Lung (tissue), 12 donors: ENCODE data around the gene NUDT14. TPM values are rescaled to one million over a fixed set of nuclear protein-coding genes. Genes with fewer than 3 reads are reported as not detected.

Source experiments
- ATAC-seq: fragments of 200-7000 bp; cut with Tn5 transposase; one replicate; pipeline ENCODE4 v1.9.1; 2020; ENCODE audit warnings: moderate number of reproducible peaks; ENCODE audit not compliant: insufficient read depth, low FRiP score
- DNase-seq, 3 donors: peaks; one replicate each; pipeline ENCODE4 v3.0.0-alpha.2; 2013 to 2017
- H3K27ac ChIP-seq, 2 donors: one replicate each; pipeline ENCODE4 v1.5.1; 2013; ENCODE audit warnings: mild to moderate bottlenecking in 2 of 2, moderate library complexity in 2 of 2, control low read depth in 1 of 2, inconsistent platforms in 1 of 2, low read depth in 1 of 2, low read length in 1 of 2
- H3K27me3 ChIP-seq, 3 donors: one replicate each; pipeline ENCODE4 v1.5.1; 2013; ENCODE audit warnings: low read length in 2 of 3; ENCODE audit not compliant: control insufficient read depth in 3 of 3, insufficient read depth in 3 of 3
- H3K36me3 ChIP-seq, 4 donors: one replicate each; pipeline ENCODE4 v1.5.1; 2013; ENCODE audit warnings: low read length in 4 of 4, mild to moderate bottlenecking in 1 of 4, moderate library complexity in 1 of 4; ENCODE audit not compliant: control insufficient read depth in 4 of 4, insufficient read depth in 4 of 4
- H3K4me1 ChIP-seq, 5 donors: one replicate each; pipeline ENCODE4 v1.5.1; 2013; ENCODE audit warnings: low read length in 5 of 5, mild to moderate bottlenecking in 2 of 5, moderate library complexity in 1 of 5; ENCODE audit not compliant: control insufficient read depth in 5 of 5, insufficient read depth in 5 of 5
- H3K4me3 ChIP-seq: one replicate; pipeline ENCODE4 v1.5.1; 2013; ENCODE audit warnings: mild to moderate bottlenecking, control low read depth, moderate library complexity
- H3K9ac ChIP-seq, 2 donors: one replicate each; pipeline ENCODE4 v1.5.1; 2013; ENCODE audit warnings: low read length in 2 of 2, control low read depth in 1 of 2; ENCODE audit not compliant: insufficient read depth in 1 of 2
- H3K9me3 ChIP-seq, 4 donors: one replicate each; pipeline ENCODE4 v1.5.1; 2013; ENCODE audit warnings: low read length in 3 of 4, mild to moderate bottlenecking in 1 of 4, moderate library complexity in 1 of 4; ENCODE audit not compliant: control insufficient read depth in 4 of 4, insufficient read depth in 3 of 4
- WGBS, 2 donors: extraction: QIAGEN DNeasy Blood & Tissue Kit; methylation state at CpG; one replicate each; pipeline ENCODE4 v1.1.7; 2013; 5-methylcytosine and 5-hydroxymethylcytosine counted together
- polyA plus RNA-seq, 2 donors: library from polyadenylated mRNA; stranded (reverse); fragments of 200-250 nt; gene quantifications; one replicate each; pipeline ENCODE4 v1.2.1, GENCODE V29; 2013
- total RNA-seq, 2 donors: library from RNA; depleted of rRNA in 1 of 2; stranded (reverse); fragments of >200 nt in 1 of 2; gene quantifications; one replicate each; pipeline ENCODE4 v1.2.1, GENCODE V29; 2014 to 2021
- TF ChIP-seq, protein P1 (sequence below): IDR thresholded peaks from 2 replicates; pipeline ENCODE4 v1.5.1; 2012; ENCODE audit warnings: mild to moderate bottlenecking; ENCODE audit errors: control extremely low read depth, extremely low read depth
- donor health status: control.
- donor health status: control.
- donor health status: Bipolar disorder and iron deficiency.
- donor health status: healthy.
- donor health status: DM: yes; HTN: yes; CAD: no.

The NUDT14 gene
- total and polyA plus RNA-seq, 4 donors = 27.7 to 80.7 (median 51.3) TPM

GRCh38 chr14:105187116-105187515, 6.0 kb upstream of the NUDT14 start:
- WGBS, 2 donors = 69 to 86% methylated on average over 4 of the region's 4 CpGs

DNA sequence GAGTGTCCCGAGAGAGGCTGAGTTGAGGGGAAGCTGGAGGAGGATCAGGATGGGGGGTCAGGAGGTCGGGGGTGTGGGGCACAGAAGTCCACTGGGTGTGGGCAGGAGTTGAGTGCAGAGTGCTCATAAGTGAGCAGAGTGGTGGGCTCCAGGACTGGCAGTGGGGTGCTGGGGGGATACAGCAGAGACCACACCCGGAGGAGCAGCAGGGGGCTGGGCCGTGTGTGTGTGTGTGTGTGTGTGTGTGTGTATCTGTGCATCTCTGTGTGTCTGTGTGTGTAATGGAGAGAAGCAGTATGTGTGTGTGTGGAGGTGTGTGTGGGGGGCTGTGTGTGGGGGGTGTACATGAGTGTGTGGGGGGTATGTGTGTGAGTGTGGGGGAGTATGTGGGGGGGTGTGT, 4.9 kb upstream of the NUDT14 start:
- Histone ChIP-seq H3K27me3 (no peaks in the 10 kb centered on the region), H3K9ac (no peak overlapping the region), H3K4me1 (peaks cover 0 to 12% (median 0%) of the 10 kb centered on the region in 5 donors), H3K9me3 (peaks cover 0 to 4% (median 0%) of the 10 kb centered on the region in 4 donors), H3K4me3 (no peak overlapping the region), H3K36me3 (no peaks in the 10 kb centered on the region), H3K27ac (no peak overlapping the region)
- DNase-seq = no peak
- TF ChIP-seq, protein P1, sequence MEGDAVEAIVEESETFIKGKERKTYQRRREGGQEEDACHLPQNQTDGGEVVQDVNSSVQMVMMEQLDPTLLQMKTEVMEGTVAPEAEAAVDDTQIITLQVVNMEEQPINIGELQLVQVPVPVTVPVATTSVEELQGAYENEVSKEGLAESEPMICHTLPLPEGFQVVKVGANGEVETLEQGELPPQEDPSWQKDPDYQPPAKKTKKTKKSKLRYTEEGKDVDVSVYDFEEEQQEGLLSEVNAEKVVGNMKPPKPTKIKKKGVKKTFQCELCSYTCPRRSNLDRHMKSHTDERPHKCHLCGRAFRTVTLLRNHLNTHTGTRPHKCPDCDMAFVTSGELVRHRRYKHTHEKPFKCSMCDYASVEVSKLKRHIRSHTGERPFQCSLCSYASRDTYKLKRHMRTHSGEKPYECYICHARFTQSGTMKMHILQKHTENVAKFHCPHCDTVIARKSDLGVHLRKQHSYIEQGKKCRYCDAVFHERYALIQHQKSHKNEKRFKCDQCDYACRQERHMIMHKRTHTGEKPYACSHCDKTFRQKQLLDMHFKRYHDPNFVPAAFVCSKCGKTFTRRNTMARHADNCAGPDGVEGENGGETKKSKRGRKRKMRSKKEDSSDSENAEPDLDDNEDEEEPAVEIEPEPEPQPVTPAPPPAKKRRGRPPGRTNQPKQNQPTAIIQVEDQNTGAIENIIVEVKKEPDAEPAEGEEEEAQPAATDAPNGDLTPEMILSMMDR = no peak
- ATAC-seq = no peak
- 35 to 42% methylated on average over 3 to 4 of the region's 4 CpGs for WGBS, 2 donors

More at GRCh38 chr14:105187116-105187515, 6.0 kb upstream of the NUDT14 start:
- H3K27ac ChIP-seq = no peak overlapping the region
- peak; percentile 28 to 74 (median 70) for DNase-seq
- no peaks in the 10 kb centered on the region for H3K27me3 ChIP-seq
- no peaks in the 10 kb centered on the region for H3K36me3 ChIP-seq
- H3K4me3 ChIP-seq = no peak overlapping the region
- H3K4me1 ChIP-seq = peaks cover 0 to 9% (median 0%) of the 10 kb centered on the region in 5 donors
- no peak for ATAC-seq
- TF ChIP-seq, protein P1 = no peak
- H3K9ac ChIP-seq = no peak overlapping the region
- H3K9me3 ChIP-seq = peaks cover 0 to 4% (median 0%) of the 10 kb centered on the region in 4 donors

GRCh38 chr14:105185001-105185400, 3.9 kb upstream of the NUDT14 start:
- 85 to 86% methylated on average over 18 of the region's 18 CpGs for WGBS, 2 donors

More at GRCh38 chr14:105185001-105185400, 3.9 kb upstream of the NUDT14 start:
- H3K36me3 ChIP-seq = no peaks in the 10 kb centered on the region
- H3K27ac ChIP-seq = no peak overlapping the region
- DNase-seq (no peak), ATAC-seq (no peak)
- no peaks in the 10 kb centered on the region for H3K27me3 ChIP-seq
- H3K9ac ChIP-seq = no peak overlapping the region
- peaks cover 0 to 4% (median 0%) of the 10 kb centered on the region in 4 donors for H3K9me3 ChIP-seq
- no peak overlapping the region for H3K4me3 ChIP-seq
- peaks cover 0 to 16% (median 2%) of the 10 kb centered on the region in 5 donors for H3K4me1 ChIP-seq
- TF ChIP-seq, protein P1 = no peak
